Measurements from ENCODE around the gene NINJ1.
"Not testable (repeated sequence)": the region's sequence is repeated elsewhere in the genome, so short reads cannot be mapped to it uniquely, and the experiment has no call there.

Gene NINJ1

DNA sequence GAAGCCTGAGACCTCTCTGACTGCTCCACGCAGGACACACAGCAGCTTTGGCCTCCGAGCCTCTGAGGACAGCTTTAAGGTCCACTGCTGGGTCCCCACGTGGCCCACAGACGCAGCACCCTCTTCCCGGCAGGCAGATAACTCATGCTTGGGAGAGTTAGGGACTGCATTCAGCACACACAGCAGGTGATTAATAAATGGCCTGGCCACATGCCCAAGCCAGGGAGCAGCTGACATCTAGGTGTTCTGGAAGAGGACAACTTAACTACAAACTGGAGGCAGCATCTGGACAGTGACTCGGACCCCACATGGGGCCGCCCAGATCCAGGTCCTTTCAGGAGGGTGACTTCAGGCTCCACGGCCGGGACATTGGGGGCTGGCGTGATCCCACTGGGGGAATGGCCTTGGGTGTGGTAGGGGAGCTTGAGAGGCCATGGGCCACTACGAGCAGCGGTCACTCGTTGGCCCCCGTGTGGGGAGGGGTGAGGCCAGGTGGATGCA is 11.3 kb downstream of the NINJ1 start:
- no peak for DNase-seq
- no peak for TF ChIP-seq POLR2A (IDR thresholded peaks at IDR 0.05; ENCODE audit: low read length)
- no peak for TF ChIP-seq GATA1 (IDR thresholded peaks at IDR 0.05; ENCODE audit: low read depth, low read length)

DNA sequence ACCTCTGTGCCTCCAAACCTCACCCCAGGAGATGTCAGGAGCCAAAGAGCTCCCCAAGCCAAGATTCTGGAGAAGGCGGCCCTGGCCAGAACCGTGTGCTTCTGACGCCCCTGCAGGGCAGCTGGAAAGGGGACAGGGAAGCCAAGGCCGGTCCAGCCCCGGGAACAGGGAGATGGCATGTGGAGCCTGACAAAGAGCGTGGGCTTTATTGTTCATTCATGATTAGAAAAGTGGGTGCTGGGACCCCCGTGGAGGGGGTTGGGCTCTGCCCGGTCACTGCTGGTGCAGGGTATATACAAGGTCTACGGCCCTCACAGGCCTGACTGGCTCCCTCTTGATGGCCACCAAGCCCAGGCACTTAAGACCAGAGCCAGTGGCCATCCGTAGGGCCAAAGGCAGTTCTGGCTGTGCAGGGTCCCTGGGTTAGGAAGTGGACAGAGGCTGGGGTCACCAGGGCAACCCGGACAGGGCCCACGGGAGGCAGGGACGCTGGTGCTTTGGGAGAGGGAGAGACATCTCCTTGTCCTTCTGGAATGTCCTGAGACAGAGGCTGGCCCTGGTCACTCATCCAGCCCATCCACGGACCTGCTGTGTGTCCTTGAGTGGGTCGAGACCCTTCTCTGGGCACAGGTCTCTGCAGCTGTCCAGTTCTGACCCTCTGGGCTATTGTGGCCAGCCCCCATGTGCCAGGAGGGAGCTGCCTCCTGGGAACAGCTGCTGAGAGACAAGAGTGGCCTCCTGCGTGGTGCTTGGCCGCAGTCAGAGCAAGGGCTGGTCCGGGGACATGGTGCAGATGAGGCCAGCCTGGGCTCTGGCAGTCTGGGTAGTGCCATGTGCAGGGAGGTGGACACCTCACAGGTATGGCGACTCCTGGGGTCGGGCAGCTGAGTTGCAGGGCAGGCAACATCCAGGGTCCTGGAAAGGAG is 12.5 kb downstream of the NINJ1 start:
- TF ChIP-seq GATA1 (IDR thresholded peaks at IDR 0.05; ENCODE audit: low read depth, low read length) (no peak), POLR2A (IDR thresholded peaks at IDR 0.05; ENCODE audit: low read length) (no peak)
- DNase-seq = no peak

GRCh38 chr9:93120846-93121315 is 13.2 kb downstream of the NINJ1 start:
- TF ChIP-seq POLR2A (IDR thresholded peaks at IDR 0.05; ENCODE audit: low read length) = no peak
- no peak for TF ChIP-seq GATA1 (IDR thresholded peaks at IDR 0.05; ENCODE audit: low read depth, low read length)
- no peak for DNase-seq

- peak; percentile 86 to 91 for DNase-seq
- no peak for TF ChIP-seq POLR2A (IDR thresholded peaks at IDR 0.05; ENCODE audit: low read length)
These were observed 13.9 kb downstream of the NINJ1 start for GRCh38 chr9:93119953-93120845.

GRCh38 chr9:93119703-93119952 is 14.4 kb downstream of the NINJ1 start:
- TF ChIP-seq GATA1 (IDR thresholded peaks at IDR 0.05; ENCODE audit: low read depth, low read length) (no peak), POLR2A (IDR thresholded peaks at IDR 0.05; ENCODE audit: low read length) (no peak)
- no peak for DNase-seq

DNA sequence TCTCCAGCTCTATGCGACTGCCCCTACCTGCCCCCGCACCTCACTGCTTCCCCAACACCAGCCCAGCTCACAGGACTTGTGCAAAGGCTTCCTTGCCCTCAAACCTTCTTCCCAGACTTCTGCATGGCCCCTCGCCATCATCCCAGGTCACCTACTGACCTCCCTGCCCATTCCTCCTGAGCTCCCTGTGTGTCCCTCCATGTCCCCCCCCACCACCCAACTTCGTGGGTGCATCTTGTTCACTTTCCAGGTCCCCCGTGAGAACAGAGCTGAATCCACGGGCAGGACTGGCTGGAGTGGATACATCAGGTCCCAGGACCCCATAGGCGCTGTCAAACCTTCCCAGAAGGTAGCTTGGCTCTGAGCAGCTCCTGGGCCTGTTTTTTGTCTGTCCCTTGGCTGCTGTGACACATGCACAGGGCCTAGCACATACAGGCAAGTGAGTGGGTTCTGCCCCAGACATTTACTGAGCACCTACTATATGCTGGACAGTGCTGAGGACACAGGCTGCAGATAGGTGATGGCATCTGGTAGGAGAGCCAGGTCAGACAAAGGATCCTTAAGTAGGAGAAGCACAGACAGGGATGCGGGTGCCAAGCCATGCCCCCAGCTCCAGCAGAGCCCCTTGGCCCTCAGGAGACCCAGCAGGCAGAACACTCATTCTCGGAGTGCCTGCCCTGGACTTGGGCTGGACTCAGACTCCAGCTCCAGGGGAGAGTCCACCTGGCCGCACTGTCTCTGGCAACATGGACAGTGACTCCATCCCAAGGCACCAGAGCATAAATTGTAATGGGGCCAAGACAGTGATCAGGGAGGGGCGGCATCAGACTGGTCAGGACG is 15.0 kb downstream of the NINJ1 start:
- TF ChIP-seq POLR2A (IDR thresholded peaks at IDR 0.05; ENCODE audit: low read length) = no peak
- TF ChIP-seq GATA1 (IDR thresholded peaks at IDR 0.05; ENCODE audit: low read depth, low read length) = no peak
- no peak for DNase-seq

DNA sequence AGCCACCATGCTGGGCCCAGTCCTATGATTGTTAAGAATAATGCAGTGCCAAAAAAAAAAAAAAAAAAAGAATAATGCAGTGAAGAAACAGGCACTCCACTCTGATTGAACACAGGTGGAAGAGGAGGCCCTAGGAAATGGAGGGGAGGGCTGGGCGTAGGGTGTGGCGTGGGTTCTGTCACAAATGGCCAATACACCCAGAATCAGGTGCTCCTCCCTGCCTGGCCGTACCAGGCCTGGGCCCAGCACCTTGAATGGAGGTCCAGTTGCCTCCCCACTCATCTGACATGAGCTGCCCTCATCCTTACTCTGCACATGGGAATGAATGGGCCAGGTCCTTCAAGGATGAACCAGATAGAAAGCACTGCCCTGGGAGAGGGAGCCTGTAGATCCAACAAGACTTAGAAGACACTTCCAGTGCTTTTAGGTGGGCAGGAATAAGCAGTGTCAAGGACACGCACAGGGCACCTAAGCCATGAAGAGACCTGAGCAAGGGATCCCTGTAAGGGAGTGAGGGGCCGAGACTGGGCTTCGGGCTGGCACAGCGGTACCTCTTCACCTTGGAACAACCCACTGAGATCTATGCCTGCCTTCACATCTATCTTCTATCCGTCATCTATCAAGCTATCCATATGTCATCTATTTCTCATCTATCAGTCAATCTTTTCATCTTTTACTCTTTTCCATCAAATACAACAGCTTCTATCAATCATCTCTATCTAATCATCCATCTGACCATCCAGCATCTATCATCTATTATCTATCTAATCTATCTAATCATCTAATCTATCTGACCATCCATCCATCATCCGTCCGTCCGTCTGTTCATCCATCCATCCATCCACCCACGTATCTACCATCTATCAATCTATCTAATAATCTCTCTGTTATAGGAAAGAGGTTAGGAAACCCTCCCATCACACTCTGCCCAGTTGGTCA is 15.9 kb downstream of the NINJ1 start:
- TF ChIP-seq GATA1 (IDR thresholded peaks at IDR 0.05; ENCODE audit: low read depth, low read length) (no peak), POLR2A (IDR thresholded peaks at IDR 0.05; ENCODE audit: low read length) (no peak)
- DNase-seq = no peak

DNA sequence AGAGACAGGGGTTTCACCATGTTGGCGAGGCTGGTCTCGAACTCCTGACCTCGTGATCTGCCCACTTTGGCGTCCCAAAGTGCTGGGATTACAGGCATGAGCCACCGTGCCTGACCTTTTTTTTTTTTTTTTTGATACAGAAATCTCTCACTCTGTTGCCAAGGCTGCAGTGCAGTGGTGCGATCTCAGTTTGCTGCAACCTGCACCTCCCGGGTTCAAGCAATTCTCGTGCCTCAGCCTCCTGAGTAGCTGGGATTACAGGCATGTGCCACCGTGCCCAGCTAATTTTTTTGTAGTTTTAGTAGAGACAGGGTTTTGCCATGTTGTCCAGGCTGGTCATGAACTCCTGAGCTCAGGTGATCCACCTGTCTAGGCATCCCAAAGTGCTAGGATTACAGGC is 16.5 kb downstream of the NINJ1 start:
- DNase-seq = not testable (repeated sequence)

DNA sequence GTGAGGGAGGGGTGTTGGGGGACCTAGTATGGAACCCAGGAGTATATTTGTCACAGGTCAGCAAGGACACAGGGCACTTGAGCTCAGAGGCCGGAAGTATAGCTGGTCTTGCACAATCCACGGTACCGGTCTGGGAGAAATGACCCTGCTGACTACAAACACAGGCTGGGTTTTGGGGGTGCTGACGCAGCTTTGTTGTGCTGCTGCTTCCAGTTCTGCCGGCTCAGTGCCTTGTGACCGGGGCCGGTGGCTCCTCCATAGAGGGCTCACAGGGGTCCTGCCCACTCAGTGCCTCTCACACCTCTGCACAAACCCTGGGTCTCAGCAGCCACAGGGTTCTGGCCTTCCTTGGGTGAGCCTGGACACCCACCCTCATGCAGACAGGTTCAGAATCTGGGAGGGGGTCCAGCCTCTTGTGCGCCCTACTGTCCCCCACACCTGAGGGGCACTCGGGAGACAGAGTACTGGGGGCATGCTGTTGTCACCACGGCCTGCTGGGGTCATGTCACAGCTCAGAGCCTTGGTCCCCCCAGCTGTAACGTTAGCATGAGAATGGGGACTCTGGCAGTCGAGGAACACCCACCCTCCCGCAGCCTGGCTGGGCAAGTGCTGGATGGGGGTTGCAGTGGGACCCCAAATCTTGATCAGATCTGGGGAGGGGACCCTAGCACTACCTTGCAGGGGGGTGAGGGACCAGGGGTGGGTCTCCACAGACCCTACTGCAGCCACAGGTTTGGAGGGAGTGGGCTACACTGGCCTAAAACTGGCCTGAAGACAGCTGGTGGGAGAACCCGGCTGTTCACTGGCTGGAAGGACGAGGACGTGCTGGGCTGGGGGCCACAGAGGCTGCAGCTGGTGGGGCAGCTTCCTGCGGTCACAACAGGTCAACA is 17.7 kb downstream of the NINJ1 start:
- DNase-seq = peak in 1 of 2 experiments; percentile 21
- TF ChIP-seq POLR2A (IDR thresholded peaks at IDR 0.05; ENCODE audit: low read length) (no peak), GATA1 (IDR thresholded peaks at IDR 0.05; ENCODE audit: low read depth, low read length) (no peak)

DNA sequence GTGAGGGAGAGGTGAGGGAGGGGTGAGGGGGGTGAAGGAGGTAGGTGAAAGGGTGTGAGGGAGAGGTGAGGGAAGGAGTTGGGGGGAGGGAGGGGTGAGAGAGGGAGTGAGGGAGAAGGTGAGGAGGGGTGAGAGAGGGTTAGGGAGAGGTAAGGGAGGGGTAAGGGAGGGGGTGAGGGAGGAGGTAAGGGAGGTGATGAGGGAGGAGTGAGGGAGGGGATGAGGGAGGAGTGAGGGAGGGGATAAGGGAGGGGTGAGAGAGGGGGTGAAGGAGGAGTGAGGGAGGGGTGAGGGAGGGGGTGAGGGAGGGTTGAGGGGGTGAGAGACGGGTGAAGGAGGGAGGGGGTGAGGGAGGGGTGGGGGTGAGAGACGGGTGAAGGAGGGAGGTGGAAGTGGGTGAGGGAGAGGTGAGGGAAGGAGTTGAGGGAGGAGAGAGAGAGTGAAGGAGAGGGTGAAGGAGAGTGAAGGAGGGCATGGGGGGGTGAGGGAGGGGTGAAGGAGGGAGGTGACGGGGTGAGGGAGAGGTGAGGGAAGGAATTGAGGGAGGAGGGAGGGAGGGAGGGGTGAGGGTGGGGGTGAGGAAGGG is 18.5 kb downstream of the NINJ1 start:
- DNase-seq = no peak

GRCh38 chr9:93114984-93115335 is 19.1 kb downstream of the NINJ1 start:
- TF ChIP-seq POLR2A (IDR thresholded peaks at IDR 0.05; ENCODE audit: low read length) (no peak), GATA1 (IDR thresholded peaks at IDR 0.05; ENCODE audit: low read depth, low read length) (no peak)
- DNase-seq = no peak

More for the DNA sequence above, 18.5 kb downstream of the NINJ1 start:
- no peak for TF ChIP-seq GATA1 (IDR thresholded peaks at IDR 0.05; ENCODE audit: low read depth, low read length)
- TF ChIP-seq POLR2A (IDR thresholded peaks at IDR 0.05; ENCODE audit: low read length) = no peak
